IMR-90 (cell line): Measurements from ENCODE around the gene NOL12.

Source experiments
- CTCF ChIP-seq: conservative IDR thresholded peaks from 2 replicates; pipeline ENCODE4 v1.5.1; 2012; ENCODE audit warnings: mild to moderate bottlenecking, low read depth, low read length, improper control_type of control experiment
- FOS ChIP-seq: fragments of 150-350 bp; IDR thresholded peaks from 2 replicates; pipeline ENCODE4 v1.6.1; 2016; ENCODE audit warnings: low read depth, low read length
- MAFK ChIP-seq: IDR thresholded peaks from 2 replicates; pipeline ENCODE4 v1.6.1; 2012; ENCODE audit warnings: low read depth, low read length, improper control_type of control experiment
- SMC3 ChIP-seq: fragments of 150-350 bp; IDR thresholded peaks from 2 replicates; pipeline ENCODE4 v1.6.1; 2016; ENCODE audit warnings: low read depth, mild to moderate bottlenecking, antibody characterized with exemption, low read length, moderate library complexity
- USF2 ChIP-seq: fragments of 150-350 bp; IDR thresholded peaks from 2 replicates; pipeline ENCODE4 v1.6.1; 2017; ENCODE audit warnings: mild to moderate bottlenecking, antibody characterized with exemption, low read length, low read depth

GRCh38 chr22:37665487-37665886 lies 20.7 kb upstream of the NOL12 start:
- TF ChIP-seq MAFK (no peak), CTCF (no peak), SMC3 (no peak), USF2 (no peak), FOS (no peak)
